Astrocyte (in vitro differentiated cells and primary cell): Measurements from ENCODE around the gene SLC44A3. TPM values are rescaled to one million over a fixed set of nuclear protein-coding genes. Genes with fewer than 3 reads are reported as not detected.
"Not testable (repeated sequence)": the region's sequence is repeated elsewhere in the genome, so short reads cannot be mapped to it uniquely, and the experiment has no call there.

Experiments used
- DNase-seq: peaks from one replicate; pipeline ENCODE4 v3.0.0-alpha.2; 2010; ENCODE audit warnings: low read depth
- FAIRE-seq: peaks from 2 replicates; lab custom pipeline; 2011; peaks lifted over from hg19 to GRCh38; lab: Jason Lieb, UNC
- H2AFZ ChIP-seq: 2 replicates; pipeline ENCODE4 v1.6.0; 2012; ENCODE audit warnings: low read depth, low read length, inconsistent platforms
- H3K27ac ChIP-seq: 2 replicates; pipeline ENCODE4 v1.5.1; 2011; ENCODE audit warnings: low read depth, low read length, inconsistent platforms
- H3K27me3 ChIP-seq: 2 replicates; pipeline ENCODE4 v1.6.0; 2011; ENCODE audit warnings: low read length, inconsistent platforms; ENCODE audit not compliant: insufficient read depth
- H3K36me3 ChIP-seq: 2 replicates; pipeline ENCODE4 v1.5.1; 2011; ENCODE audit warnings: low read length, inconsistent platforms; ENCODE audit not compliant: insufficient read depth
- H3K4me1 ChIP-seq: 2 replicates; pipeline ENCODE4 v1.5.1; 2011; ENCODE audit warnings: low read length, inconsistent platforms; ENCODE audit not compliant: insufficient read depth
- H3K4me2 ChIP-seq: 2 replicates; pipeline ENCODE4 v1.6.0; 2012; ENCODE audit warnings: low read length, inconsistent platforms
- H3K4me3 ChIP-seq: 2 replicates; pipeline ENCODE4 v1.5.1; 2011; ENCODE audit warnings: low read depth, mild to moderate bottlenecking, low read length, inconsistent platforms; ENCODE audit not compliant: insufficient read depth
- H3K79me2 ChIP-seq: 2 replicates; pipeline ENCODE4 v1.6.0; 2012; ENCODE audit warnings: mild to moderate bottlenecking, low read length, inconsistent platforms; ENCODE audit not compliant: insufficient read depth
- H3K9ac ChIP-seq: 2 replicates; pipeline ENCODE4 v1.6.0; 2012; ENCODE audit warnings: mild to moderate bottlenecking, low read length, inconsistent platforms
- H3K9me3 ChIP-seq: 2 replicates; pipeline ENCODE4 v1.5.1; 2012; ENCODE audit warnings: low read depth, mild to moderate bottlenecking, low read length, inconsistent platforms; ENCODE audit not compliant: insufficient read depth
- H4K20me1 ChIP-seq: 2 replicates; pipeline ENCODE4 v1.6.0; 2012; ENCODE audit warnings: low read length, inconsistent platforms; ENCODE audit not compliant: insufficient read depth
- H3K27ac Mint-ChIP-seq: one replicate; pipeline ENCODE4 v1.8.0; 2021; ENCODE audit warnings: mild to moderate bottlenecking, mixed read lengths; ENCODE audit not compliant: unreplicated experiment
- H3K27me3 Mint-ChIP-seq: one replicate; pipeline ENCODE4 v1.8.0; 2021; ENCODE audit warnings: low read depth, mixed read lengths; ENCODE audit not compliant: unreplicated experiment
- H3K36me3 Mint-ChIP-seq: one replicate; pipeline ENCODE4 v1.8.0; 2021; ENCODE audit warnings: low read depth, mixed read lengths; ENCODE audit not compliant: unreplicated experiment
- H3K4me1 Mint-ChIP-seq: one replicate; pipeline ENCODE4 v1.8.0; 2021; ENCODE audit warnings: low read depth, mixed read lengths; ENCODE audit not compliant: unreplicated experiment
- H3K4me3 Mint-ChIP-seq: one replicate; pipeline ENCODE4 v1.8.0; 2021; ENCODE audit warnings: mild to moderate bottlenecking, moderate library complexity, mixed read lengths; ENCODE audit not compliant: unreplicated experiment
- H3K9me3 Mint-ChIP-seq: one replicate; pipeline ENCODE4 v1.8.0; 2021; ENCODE audit warnings: mild to moderate bottlenecking, mixed read lengths; ENCODE audit not compliant: unreplicated experiment
- CTCF ChIP-seq: IDR thresholded peaks from 2 replicates; pipeline ENCODE4 v1.5.1; 2011; ENCODE audit warnings: low read depth, mild to moderate bottlenecking, inconsistent platforms, low read length, moderate library complexity; ENCODE audit not compliant: insufficient read depth
- EZH2 ChIP-seq: IDR thresholded peaks from 2 replicates; pipeline ENCODE4 v1.6.1; 2012; ENCODE audit warnings: mild to moderate bottlenecking, low read length, inconsistent platforms; ENCODE audit not compliant: insufficient read depth
- total RNA-seq: library from RNA; stranded (reverse); gene quantifications from 2 replicates; pipeline ENCODE4 v1.2.1, GENCODE V29; 2021

SLC44A3 gene
- total RNA-seq, 1 donor from 2014 or later: 3.7 TPM

- TF ChIP-seq EZH2 (no peak), CTCF (no peak)
- Mint-ChIP-seq H3K4me1 (no peaks in the 10 kb centered on the region), H3K27me3 (no peaks in the 10 kb centered on the region), H3K9me3 (no peaks in the 10 kb centered on the region), H3K36me3 (peaks cover 5% of the 10 kb centered on the region), H3K27ac (no peak overlapping the region), H3K4me3 (no peak overlapping the region)
- Histone ChIP-seq H2AFZ (no peak overlapping the region), H3K27ac (no peak overlapping the region), H3K4me1 (no peaks in the 10 kb centered on the region), H3K9ac (no peak overlapping the region), H4K20me1 (no peaks in the 10 kb centered on the region), H3K4me3 (no peak overlapping the region), H3K36me3 (no peaks in the 10 kb centered on the region), H3K4me2 (no peak overlapping the region), H3K79me2 (no peaks in the 10 kb centered on the region), H3K9me3 (no peaks in the 10 kb centered on the region), H3K27me3 (no peaks in the 10 kb centered on the region)
- DNase-seq: no peak
- FAIRE-seq: no peak
Observed at GRCh38 chr1:94832931-94833585, 12.9 kb downstream of the SLC44A3 start.

GRCh38 chr1:94836891-94837290, 16.7 kb downstream of the SLC44A3 start:
- Histone ChIP-seq H3K9ac (no peak overlapping the region), H3K9me3 (no peaks in the 10 kb centered on the region), H2AFZ (no peak overlapping the region), H3K4me1 (no peaks in the 10 kb centered on the region), H3K27ac (no peak overlapping the region), H3K27me3 (no peaks in the 10 kb centered on the region), H3K4me3 (no peak overlapping the region), H3K36me3 (no peaks in the 10 kb centered on the region), H3K4me2 (no peak overlapping the region), H3K79me2 (no peaks in the 10 kb centered on the region), H4K20me1 (no peaks in the 10 kb centered on the region)
- no peak for DNase-seq
- Mint-ChIP-seq H3K27me3 (no peaks in the 10 kb centered on the region), H3K4me3 (no peak overlapping the region), H3K9me3 (no peaks in the 10 kb centered on the region), H3K36me3 (no peaks in the 10 kb centered on the region), H3K27ac (no peak overlapping the region), H3K4me1 (no peaks in the 10 kb centered on the region)
- no peak for FAIRE-seq
- TF ChIP-seq CTCF (no peak), EZH2 (no peak)

GRCh38 chr1:94840381-94840780, 20.2 kb downstream of the SLC44A3 start:
- H3K27ac Mint-ChIP-seq, H3K27me3 Mint-ChIP-seq, H3K36me3 Mint-ChIP-seq: not testable (repeated sequence)

More at GRCh38 chr1:94840381-94840780, 20.2 kb downstream of the SLC44A3 start:
- not testable (repeated sequence) for H3K4me3 ChIP-seq, H2AFZ ChIP-seq, H3K27me3 ChIP-seq, DNase-seq, H3K9me3 Mint-ChIP-seq, H3K36me3 ChIP-seq, H3K27ac ChIP-seq, H3K4me1 Mint-ChIP-seq, H3K4me3 Mint-ChIP-seq, H3K4me2 ChIP-seq, H3K79me2 ChIP-seq, H3K4me1 ChIP-seq, FAIRE-seq, H4K20me1 ChIP-seq, H3K9ac ChIP-seq, H3K9me3 ChIP-seq
